Suprapubic skin (tissue), 3 donors: ENCODE data around the gene SHC2.

Experiments used
- CTCF ChIP-seq, 2 donors: fragments of 200-600 bp in 1 of 2; fragments of 450-650 bp in 1 of 2; sonication (generic) in 1 of 2; IDR thresholded peaks; one replicate each; pipeline ENCODE4 v1.5.1; 2016 to 2019; ENCODE audit warnings: antibody characterized with exemption in 2 of 2, mild to moderate bottlenecking in 1 of 2, moderate library complexity in 1 of 2
- EP300 ChIP-seq: sonication (generic); formaldehyde crosslinking; IDR thresholded peaks from one replicate; pipeline ENCODE4 v1.6.1; 2017; ENCODE audit warnings: antibody characterized with exemption

GRCh38 chr19:475360-475759, 14.5 kb upstream of the SHC2 start:
- TF ChIP-seq CTCF (IDR thresholded peaks at IDR 0.05) (no peak), EP300 (no peak)
